GM12878 (cell line): Measurements from ENCODE around the gene GALNT17. TPM values are rescaled to one million over a fixed set of nuclear protein-coding genes. Genes with fewer than 3 reads are reported as not detected.
A peak's percentile ranks its signal among the peaks of the same experiment; 100 is the strongest.

Experiments used
- BACH1 ChIP-seq: fragments of 450-650 bp; IDR thresholded peaks from 2 replicates; pipeline ENCODE4 v1.6.1; 2017; ENCODE audit warnings: mild to moderate bottlenecking, borderline replicate concordance
- FOXM1 ChIP-seq: IDR thresholded peaks from 2 replicates; pipeline ENCODE4 v1.6.1; 2012; ENCODE audit warnings: low read depth, mild to moderate bottlenecking, inconsistent platforms, low read length, moderate library complexity
- HSF1 ChIP-seq: fragments of 150-350 bp; IDR thresholded peaks from 2 replicates; pipeline ENCODE4 v1.6.1; 2014; ENCODE audit warnings: mild to moderate bottlenecking, low read depth, low read length
- RAD21 ChIP-seq: IDR thresholded peaks from 2 replicates; pipeline ENCODE4 v1.6.1; 2011; ENCODE audit warnings: mild to moderate bottlenecking, low read depth, low read length, moderate library complexity; ENCODE audit not compliant: insufficient read depth
- SIN3A ChIP-seq: IDR thresholded peaks from 2 replicates; pipeline ENCODE4 v1.6.1; 2012; ENCODE audit warnings: low read depth, low read length, improper control_type of control experiment
- polyA plus RNA-seq, 11 experiments: library from polyadenylated mRNA; depleted of rRNA in 4 of 11; unstranded in 6 of 11; stranded (reverse) in 5 of 11; fragments of >200 nt; fragmentation: Nextera tagmentation in 4 of 11; fragmentation: Illumina TruSeq in 1 of 11; extraction: Ambion mirVana in 4 of 11; extraction: Trizol in 1 of 11; gene quantifications; 1 replicate in 1 of 11; 2 replicates in 10 of 11; pipeline versions ENCODE4 v1.2.1 to v1.2.3, GENCODE V29; 2011 to 2016; ENCODE audit warnings: inconsistent platforms in 2 of 11, missing spikeins in 2 of 11, low read depth in 1 of 11
- total RNA-seq, 4 experiments: library from RNA; depleted of rRNA in 3 of 4; stranded (reverse); fragments of >200 nt in 3 of 4; fragmentation: Illumina TruSeq in 1 of 4; extraction: Trizol in 1 of 4; gene quantifications; 2 replicates each; pipeline versions ENCODE4 v1.2.1 to v1.2.3, GENCODE V29; 2013 to 2021
- TF ChIP-seq, protein P1 (sequence below): fragments of 450-650 bp; IDR thresholded peaks from 2 replicates; pipeline ENCODE4 v1.6.1; 2017; ENCODE audit warnings: mild to moderate bottlenecking
- TF ChIP-seq, protein P2 (sequence below): fragments of 450-650 bp; formaldehyde crosslinking; IDR thresholded peaks from 2 replicates; pipeline ENCODE4 v1.5.0; 2022; ENCODE audit warnings: mild to moderate bottlenecking, missing genetic modification characterization

GALNT17 gene
- total and polyA plus RNA-seq, 10 of the 15 experiments (the other 5 are each of a cell fraction or from before 2014, with no cell fraction given): 0.12 to 0.15 TPM; not detected in 8

GRCh38 chr7:71752171-71752935, 620.4 kb downstream of the GALNT17 start (continued):
- TF ChIP-seq, protein P1, sequence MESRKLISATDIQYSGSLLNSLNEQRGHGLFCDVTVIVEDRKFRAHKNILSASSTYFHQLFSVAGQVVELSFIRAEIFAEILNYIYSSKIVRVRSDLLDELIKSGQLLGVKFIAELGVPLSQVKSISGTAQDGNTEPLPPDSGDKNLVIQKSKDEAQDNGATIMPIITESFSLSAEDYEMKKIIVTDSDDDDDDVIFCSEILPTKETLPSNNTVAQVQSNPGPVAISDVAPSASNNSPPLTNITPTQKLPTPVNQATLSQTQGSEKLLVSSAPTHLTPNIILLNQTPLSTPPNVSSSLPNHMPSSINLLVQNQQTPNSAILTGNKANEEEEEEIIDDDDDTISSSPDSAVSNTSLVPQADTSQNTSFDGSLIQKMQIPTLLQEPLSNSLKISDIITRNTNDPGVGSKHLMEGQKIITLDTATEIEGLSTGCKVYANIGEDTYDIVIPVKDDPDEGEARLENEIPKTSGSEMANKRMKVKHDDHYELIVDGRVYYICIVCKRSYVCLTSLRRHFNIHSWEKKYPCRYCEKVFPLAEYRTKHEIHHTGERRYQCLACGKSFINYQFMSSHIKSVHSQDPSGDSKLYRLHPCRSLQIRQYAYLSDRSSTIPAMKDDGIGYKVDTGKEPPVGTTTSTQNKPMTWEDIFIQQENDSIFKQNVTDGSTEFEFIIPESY: no peak
- TF ChIP-seq FOXM1: no peak
- TF ChIP-seq RAD21: peak; percentile 44
- no peak for TF ChIP-seq BACH1
- TF ChIP-seq HSF1: no peak
- no peak for TF ChIP-seq SIN3A
- TF ChIP-seq, protein P2, sequence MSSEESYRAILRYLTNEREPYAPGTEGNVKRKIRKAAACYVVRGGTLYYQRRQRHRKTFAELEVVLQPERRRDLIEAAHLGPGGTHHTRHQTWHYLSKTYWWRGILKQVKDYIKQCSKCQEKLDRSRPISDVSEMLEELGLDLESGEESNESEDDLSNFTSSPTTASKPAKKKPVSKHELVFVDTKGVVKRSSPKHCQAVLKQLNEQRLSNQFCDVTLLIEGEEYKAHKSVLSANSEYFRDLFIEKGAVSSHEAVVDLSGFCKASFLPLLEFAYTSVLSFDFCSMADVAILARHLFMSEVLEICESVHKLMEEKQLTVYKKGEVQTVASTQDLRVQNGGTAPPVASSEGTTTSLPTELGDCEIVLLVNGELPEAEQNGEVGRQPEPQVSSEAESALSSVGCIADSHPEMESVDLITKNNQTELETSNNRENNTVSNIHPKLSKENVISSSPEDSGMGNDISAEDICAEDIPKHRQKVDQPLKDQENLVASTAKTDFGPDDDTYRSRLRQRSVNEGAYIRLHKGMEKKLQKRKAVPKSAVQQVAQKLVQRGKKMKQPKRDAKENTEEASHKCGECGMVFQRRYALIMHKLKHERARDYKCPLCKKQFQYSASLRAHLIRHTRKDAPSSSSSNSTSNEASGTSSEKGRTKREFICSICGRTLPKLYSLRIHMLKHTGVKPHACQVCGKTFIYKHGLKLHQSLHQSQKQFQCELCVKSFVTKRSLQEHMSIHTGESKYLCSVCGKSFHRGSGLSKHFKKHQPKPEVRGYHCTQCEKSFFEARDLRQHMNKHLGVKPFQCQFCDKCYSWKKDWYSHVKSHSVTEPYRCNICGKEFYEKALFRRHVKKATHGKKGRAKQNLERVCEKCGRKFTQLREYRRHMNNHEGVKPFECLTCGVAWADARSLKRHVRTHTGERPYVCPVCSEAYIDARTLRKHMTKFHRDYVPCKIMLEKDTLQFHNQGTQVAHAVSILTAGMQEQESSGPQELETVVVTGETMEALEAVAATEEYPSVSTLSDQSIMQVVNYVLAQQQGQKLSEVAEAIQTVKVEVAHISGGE (CRISPR knock-in tag): no peak
